Prostate gland (tissue), 2 donors: ENCODE data around the gene OR4P4. TPM values are rescaled to one million over a fixed set of nuclear protein-coding genes. Genes with fewer than 3 reads are reported as not detected.

ENCODE experiments used
- DNase-seq: peaks from one replicate; pipeline ENCODE4 v3.0.0-alpha.2; 2019; ENCODE audit warnings: low spot score
- H3K27ac ChIP-seq, 2 donors: fragments of 200-600 bp; sonication (generic); 2 replicates each; pipeline ENCODE4 v1.5.1; 2017 to 2019
- H3K27me3 ChIP-seq: fragments of 200-600 bp; sonication (generic); replicated peaks from 2 replicates; pipeline ENCODE4 v1.5.1; 2019; ENCODE audit not compliant: insufficient read depth
- H3K36me3 ChIP-seq, 2 donors: fragments of 200-600 bp; sonication (generic); 1 replicate in 1 of 2; 2 replicates in 1 of 2; pipeline versions ENCODE4 v1.5.1 to v1.8.1; 2017 to 2019
- H3K4me1 ChIP-seq: fragments of 200-600 bp; sonication (generic); replicated peaks from 2 replicates; pipeline ENCODE4 v1.5.1; 2019
- H3K4me3 ChIP-seq, 2 donors: fragments of 200-600 bp; sonication (generic); 2 replicates each; pipeline ENCODE4 v1.5.1; 2017 to 2019
- H3K9me3 ChIP-seq: fragments of 200-600 bp; sonication (generic); 2 replicates; pipeline ENCODE4 v1.5.1; 2017
- CTCF ChIP-seq, 4 experiments: fragments of 200-600 bp in 2 of 4; fragments of 450-650 bp in 2 of 4; sonication (generic) in 2 of 4; IDR thresholded peaks; 1 replicate in 3 of 4; 2 replicates in 1 of 4; pipeline ENCODE4 v1.5.1; 2016 to 2019; ENCODE audit warnings: antibody characterized with exemption in 4 of 4, mild to moderate bottlenecking in 2 of 4, moderate library complexity in 2 of 4
- POLR2A ChIP-seq: fragments of 450-650 bp; IDR thresholded peaks from one replicate; pipeline ENCODE4 v1.6.1; 2016; ENCODE audit warnings: antibody characterized with exemption, mild to moderate bottlenecking
- POLR2AphosphoS5 ChIP-seq: sonication (generic); formaldehyde crosslinking; IDR thresholded peaks from one replicate; pipeline ENCODE4 v1.6.1; 2017; ENCODE audit warnings: antibody characterized with exemption
- WGBS: methylation state at CpG from one replicate; pipeline ENCODE4 v1.1.5; 2018; 5-methylcytosine and 5-hydroxymethylcytosine counted together
- intact Hi-C: fragments of 100-400 bp; cut with DNase I; formaldehyde crosslinking; loops from one replicate; pipeline ENCODE4 v1.14.2; 2022
- total RNA-seq, 2 donors: library from RNA; depleted of rRNA; stranded (reverse); fragments of >200 nt; gene quantifications; one replicate each; pipeline ENCODE4 v1.1.0, GENCODE V29; 2016

Gene OR4P4
- total RNA-seq, 2 donors from 2014 or later = not detected

DNA sequence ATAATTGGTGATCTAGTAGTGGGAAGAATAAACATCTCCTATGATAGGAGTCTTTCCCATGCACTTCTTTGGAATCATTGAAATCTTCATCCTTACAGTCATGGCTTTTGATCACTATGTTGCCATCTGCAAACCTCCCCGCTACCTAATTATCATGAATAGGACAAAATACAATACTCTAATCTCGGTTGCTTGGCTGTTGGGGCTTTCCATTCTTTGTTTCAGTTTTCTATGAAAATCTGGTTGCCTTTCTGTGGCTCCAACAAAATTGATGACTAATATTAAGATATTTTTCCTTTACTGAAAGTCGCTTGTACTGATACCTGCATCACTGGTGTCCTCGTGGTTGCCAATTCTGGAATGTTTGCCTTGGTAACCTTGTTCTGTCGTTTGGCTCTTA, 38.9 kb downstream of the OR4P4 start:
- Histone ChIP-seq H3K27ac (no peak overlapping the region), H3K27me3 (no peaks in the 10 kb centered on the region), H3K9me3 (no peaks in the 10 kb centered on the region), H3K4me3 (no peak overlapping the region), H3K4me1 (no peaks in the 10 kb centered on the region), H3K36me3 (no peaks in the 10 kb centered on the region)
- 68% methylated on average over 5 of the region's 5 CpGs for WGBS
- DNase-seq = no peak
- no peak for TF ChIP-seq CTCF (IDR thresholded peaks at IDR 0.05)
- TF ChIP-seq POLR2A = no peak
- no peak for TF ChIP-seq POLR2AphosphoS5
- intact Hi-C loops = no loop called here

Other genes with a start within 250 kb of the OR4P4 start
- gene OR4C15, start 80.6 kb upstream of the OR4P4 start, total RNA-seq = not detected
- gene OR4C16, start 63.0 kb upstream of the OR4P4 start, total RNA-seq = not detected
- not detected for gene OR4C11, start 27.5 kb upstream of the OR4P4 start, total RNA-seq
- not detected for gene OR4S2, start 13.2 kb downstream of the OR4P4 start, total RNA-seq
- gene OR4C6, start 27.1 kb downstream of the OR4P4 start, total RNA-seq = not detected
- not detected for gene OR5D13, start 138.3 kb downstream of the OR4P4 start, total RNA-seq
- not detected for gene OR5D14, start 160.4 kb downstream of the OR4P4 start, total RNA-seq
- gene OR5L1, start 176.3 kb downstream of the OR4P4 start, total RNA-seq = not detected
- gene OR5D18, start 184.5 kb downstream of the OR4P4 start, total RNA-seq = not detected
- not detected for gene OR5L2, start 192.1 kb downstream of the OR4P4 start, total RNA-seq
- gene OR5D16, start 203.6 kb downstream of the OR4P4 start, total RNA-seq = not detected
- not detected for gene TRIM51, start 248.2 kb downstream of the OR4P4 start, total RNA-seq